Lower leg skin (tissue), 3 donors: ENCODE data around the gene RASA2.

Source experiments
- CTCF ChIP-seq, 3 donors: fragments of 450-650 bp; IDR thresholded peaks; one replicate each; pipeline ENCODE4 v1.5.1; 2016; ENCODE audit warnings: antibody characterized with exemption in 3 of 3, mild to moderate bottlenecking in 3 of 3, moderate library complexity in 2 of 3
- POLR2A ChIP-seq, 2 donors: fragments of 450-650 bp; IDR thresholded peaks; one replicate each; pipeline ENCODE4 v1.6.1; 2016 to 2017; ENCODE audit warnings: antibody characterized with exemption in 2 of 2, mild to moderate bottlenecking in 1 of 2, moderate library complexity in 1 of 2

- TF ChIP-seq CTCF (IDR thresholded peaks at IDR 0.05) (no peak), POLR2A (IDR thresholded peaks at IDR 0.05) (no peak)
Observed at GRCh38 chr3:141519587-141519986, 32.8 kb downstream of the RASA2 start.
